MM.1S (cell line): ENCODE measurements around the gene KRTAP5-3.

ENCODE experiments used
- DNase-seq: peaks from one replicate; pipeline ENCODE4 v3.0.0-alpha.2; 2015
- H2AFZ ChIP-seq: fragments of 300-600 bp; sonication (generic); 2 replicates; pipeline ENCODE4 v1.6.0; 2016; ENCODE audit warnings: antibody characterized with exemption, low read length
- H3F3A ChIP-seq: fragments of 300-600 bp; sonication (generic); 2 replicates; pipeline ENCODE4 v1.6.1; 2016; ENCODE audit warnings: mild to moderate bottlenecking, antibody characterized with exemption, low read length, moderate library complexity, mixed read lengths; ENCODE audit not compliant: insufficient read depth
- H3K27ac ChIP-seq: fragments of 300-600 bp; sonication (generic); 2 replicates; pipeline ENCODE4 v1.5.1; 2016; ENCODE audit warnings: mild to moderate bottlenecking, low read length
- H3K27me3 ChIP-seq: fragments of 300-600 bp; sonication (generic); replicated peaks from 2 replicates; pipeline ENCODE4 v1.6.0; 2016; ENCODE audit warnings: low read length; ENCODE audit not compliant: insufficient read depth
- H3K36me3 ChIP-seq: fragments of 300-600 bp; sonication (generic); replicated peaks from 2 replicates; pipeline ENCODE4 v1.6.1; 2016; ENCODE audit warnings: mild to moderate bottlenecking, low read length, mixed read lengths; ENCODE audit not compliant: insufficient read depth
- H3K4me1 ChIP-seq: fragments of 300-600 bp; sonication (generic); 2 replicates; pipeline ENCODE4 v1.6.1; 2016; ENCODE audit warnings: low read length, mixed read lengths
- H3K4me2 ChIP-seq: fragments of 300-600 bp; sonication (generic); 2 replicates; pipeline ENCODE4 v1.6.0; 2016; ENCODE audit warnings: low read depth, low read length
- H3K4me3 ChIP-seq: fragments of 300-600 bp; sonication (generic); 2 replicates; pipeline ENCODE4 v1.5.1; 2016; ENCODE audit warnings: low read length, mixed read lengths
- H3K79me2 ChIP-seq: fragments of 300-600 bp; sonication (generic); 2 replicates; pipeline ENCODE4 v1.6.1; 2016; ENCODE audit warnings: mixed run types, low read length, mixed read lengths
- H3K9ac ChIP-seq: fragments of 300-600 bp; sonication (generic); 2 replicates; pipeline ENCODE4 v1.6.1; 2016; ENCODE audit warnings: low read length, mixed read lengths
- H3K9me2 ChIP-seq: fragments of 300-600 bp; sonication (generic); replicated peaks from 2 replicates; pipeline ENCODE4 v1.6.1; 2016; ENCODE audit warnings: mild to moderate bottlenecking, low read length, mixed read lengths; ENCODE audit not compliant: insufficient read depth
- H3K9me3 ChIP-seq: fragments of 300-600 bp; sonication (generic); replicated peaks from 2 replicates; pipeline ENCODE4 v1.6.1; 2016; ENCODE audit warnings: mild to moderate bottlenecking, low read length, mixed read lengths; ENCODE audit not compliant: insufficient read depth
- H4K20me1 ChIP-seq: fragments of 300-600 bp; sonication (generic); 2 replicates; pipeline ENCODE4 v1.6.1; 2016; ENCODE audit warnings: mild to moderate bottlenecking, low read length, moderate library complexity, mixed read lengths; ENCODE audit not compliant: insufficient read depth
- EZH2 ChIP-seq: fragments of 300-600 bp; sonication (generic); optimal IDR thresholded peaks from 2 replicates; pipeline ENCODE3; 2017; ENCODE audit warnings: low read depth, mild to moderate bottlenecking, antibody characterized with exemption, low read length, mixed read lengths
- EZH2phosphoT487 ChIP-seq: fragments of 300-600 bp; sonication (generic); IDR thresholded peaks from 2 replicates; pipeline ENCODE4 v1.6.1; 2018; ENCODE audit warnings: antibody characterized with exemption, low read length
- TF ChIP-seq, protein P1 (sequence below): fragments of 300-600 bp; sonication (generic); IDR thresholded peaks from 2 replicates; pipeline ENCODE4 v1.5.1; 2016; ENCODE audit warnings: antibody characterized with exemption, low read length, mixed read lengths

KRTAP5-3 gene

DNA sequence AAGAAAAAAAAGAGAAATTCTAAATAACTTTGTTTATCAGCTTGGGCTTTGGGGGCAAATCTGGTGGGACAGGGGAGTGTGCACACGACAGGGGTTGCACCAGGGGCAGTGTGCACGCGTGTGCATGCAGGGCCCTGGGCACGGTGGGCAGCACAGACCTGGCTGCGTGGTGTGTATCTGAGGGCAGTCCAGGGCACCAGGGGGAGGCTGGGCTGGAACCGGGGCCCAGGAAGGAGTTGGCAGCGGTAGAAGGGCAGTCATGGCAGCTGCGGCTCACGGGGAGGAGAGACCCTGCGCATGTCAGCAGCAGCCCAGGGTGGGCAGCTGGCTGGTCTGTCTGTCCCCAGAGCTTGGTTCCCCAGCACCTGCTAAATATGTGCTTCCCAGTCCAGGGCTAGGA lies 25.6 kb upstream of the KRTAP5-3 start:
- Histone ChIP-seq H3K4me3 (no peak overlapping the region), H4K20me1 (no peaks in the 10 kb centered on the region), H3K9me2 (no peaks in the 10 kb centered on the region), H3K4me1 (peaks cover 6% of the 10 kb centered on the region; the same call in 1 of the 2 replicates), H3F3A (no peaks in the 10 kb centered on the region), H3K27ac (no peak overlapping the region), H3K36me3 (no peaks in the 10 kb centered on the region), H3K9ac (no peak overlapping the region), H3K9me3 (no peaks in the 10 kb centered on the region), H2AFZ (no peak overlapping the region), H3K27me3 (peaks cover 95% of the 10 kb centered on the region), H3K4me2 (no peak overlapping the region), H3K79me2 (no peaks in the 10 kb centered on the region)
- TF ChIP-seq, protein P1, sequence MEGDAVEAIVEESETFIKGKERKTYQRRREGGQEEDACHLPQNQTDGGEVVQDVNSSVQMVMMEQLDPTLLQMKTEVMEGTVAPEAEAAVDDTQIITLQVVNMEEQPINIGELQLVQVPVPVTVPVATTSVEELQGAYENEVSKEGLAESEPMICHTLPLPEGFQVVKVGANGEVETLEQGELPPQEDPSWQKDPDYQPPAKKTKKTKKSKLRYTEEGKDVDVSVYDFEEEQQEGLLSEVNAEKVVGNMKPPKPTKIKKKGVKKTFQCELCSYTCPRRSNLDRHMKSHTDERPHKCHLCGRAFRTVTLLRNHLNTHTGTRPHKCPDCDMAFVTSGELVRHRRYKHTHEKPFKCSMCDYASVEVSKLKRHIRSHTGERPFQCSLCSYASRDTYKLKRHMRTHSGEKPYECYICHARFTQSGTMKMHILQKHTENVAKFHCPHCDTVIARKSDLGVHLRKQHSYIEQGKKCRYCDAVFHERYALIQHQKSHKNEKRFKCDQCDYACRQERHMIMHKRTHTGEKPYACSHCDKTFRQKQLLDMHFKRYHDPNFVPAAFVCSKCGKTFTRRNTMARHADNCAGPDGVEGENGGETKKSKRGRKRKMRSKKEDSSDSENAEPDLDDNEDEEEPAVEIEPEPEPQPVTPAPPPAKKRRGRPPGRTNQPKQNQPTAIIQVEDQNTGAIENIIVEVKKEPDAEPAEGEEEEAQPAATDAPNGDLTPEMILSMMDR, result no peak
- no peak for TF ChIP-seq EZH2phosphoT487
- TF ChIP-seq EZH2, result no peak
- DNase-seq, result no peak

DNA sequence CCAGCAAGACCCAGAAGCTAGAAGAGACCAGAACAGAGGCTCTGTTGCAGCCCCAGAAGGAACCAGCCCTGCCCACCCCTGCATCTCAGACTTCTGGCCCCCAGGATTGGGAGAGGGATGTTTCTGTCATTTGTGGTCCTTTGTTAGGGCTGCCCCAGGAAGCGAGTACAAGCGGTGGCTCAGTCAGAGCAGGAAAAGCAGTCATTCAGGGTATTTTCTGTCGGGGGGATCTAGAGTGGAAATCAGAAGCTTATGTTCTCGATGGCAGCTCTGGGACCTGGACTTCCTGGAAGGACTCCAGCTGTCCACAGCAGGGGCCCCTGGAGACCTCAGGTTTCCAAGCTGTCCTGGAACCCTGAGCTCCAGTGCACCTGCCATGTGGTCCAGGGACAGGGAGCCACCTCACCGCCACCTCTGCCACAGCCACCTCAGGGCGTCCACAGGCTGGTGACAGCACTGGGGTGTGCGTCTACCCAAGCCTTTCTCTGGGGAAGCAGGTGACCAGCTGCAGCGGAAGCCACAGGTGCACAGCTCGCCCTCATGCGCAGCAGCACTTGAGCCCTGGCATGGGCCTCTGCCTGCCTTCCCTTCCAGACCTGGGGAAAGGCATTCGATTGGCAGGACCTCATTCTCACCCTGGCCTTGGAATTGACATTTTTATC lies 23.9 kb upstream of the KRTAP5-3 start:
- no peaks in the 10 kb centered on the region for H4K20me1 ChIP-seq
- H3K27me3 ChIP-seq, result peaks cover 95% of the 10 kb centered on the region
- H3K79me2 ChIP-seq, result no peaks in the 10 kb centered on the region
- H3K4me1 ChIP-seq, result peaks cover 6% of the 10 kb centered on the region; the same call in 1 of the 2 replicates
- no peaks in the 10 kb centered on the region for H3F3A ChIP-seq
- no peak overlapping the region for H3K4me2 ChIP-seq
- no peak overlapping the region for H3K9ac ChIP-seq
- TF ChIP-seq, protein P1, result no peak
- no peak for TF ChIP-seq EZH2phosphoT487
- no peak for TF ChIP-seq EZH2
- no peaks in the 10 kb centered on the region for H3K36me3 ChIP-seq
- H2AFZ ChIP-seq, result no peak overlapping the region
- H3K4me3 ChIP-seq, result no peak overlapping the region
- H3K9me3 ChIP-seq, result no peaks in the 10 kb centered on the region
- peak; percentile 53 for DNase-seq
- H3K9me2 ChIP-seq, result no peaks in the 10 kb centered on the region
- no peak overlapping the region for H3K27ac ChIP-seq

DNA sequence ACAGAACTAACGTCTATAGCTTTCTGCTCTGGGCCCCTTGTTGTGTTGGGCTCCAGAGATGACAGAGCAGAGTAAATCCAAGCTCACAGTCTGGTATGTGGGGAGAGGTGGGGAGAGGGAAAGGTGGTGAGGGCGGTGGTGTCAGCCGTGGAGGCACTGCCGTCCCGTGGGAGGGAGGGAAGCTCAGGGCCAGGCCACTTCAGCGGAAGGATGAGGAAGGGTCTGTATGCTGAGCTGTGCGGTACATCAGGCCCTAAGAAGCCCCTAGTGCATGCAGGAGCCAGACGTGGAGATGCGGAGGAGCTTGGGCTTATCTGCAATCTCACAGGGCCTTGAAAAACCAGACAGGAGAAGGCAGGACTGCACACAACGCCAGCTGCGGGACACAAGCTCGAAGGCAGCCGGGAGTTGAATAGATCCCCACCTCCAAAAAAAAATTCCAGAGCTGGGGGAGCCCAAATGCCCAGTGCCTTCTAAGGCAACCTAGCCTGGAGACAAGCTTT lies 22.9 kb upstream of the KRTAP5-3 start:
- DNase-seq, result no peak
- no peak overlapping the region for H3K9ac ChIP-seq
- no peak overlapping the region for H3K4me2 ChIP-seq
- no peaks in the 10 kb centered on the region for H3K79me2 ChIP-seq
- H3K27me3 ChIP-seq, result peaks cover 95% of the 10 kb centered on the region
- H3K4me1 ChIP-seq, result peaks cover 6% of the 10 kb centered on the region; the same call in 1 of the 2 replicates
- H4K20me1 ChIP-seq, result no peaks in the 10 kb centered on the region
- no peaks in the 10 kb centered on the region for H3K9me3 ChIP-seq
- H2AFZ ChIP-seq, result no peak overlapping the region
- H3K27ac ChIP-seq, result no peak overlapping the region
- no peaks in the 10 kb centered on the region for H3K36me3 ChIP-seq
- H3K9me2 ChIP-seq, result no peaks in the 10 kb centered on the region
- no peak overlapping the region for H3K4me3 ChIP-seq
- TF ChIP-seq EZH2phosphoT487 (no peak), EZH2 (no peak)
- TF ChIP-seq, protein P1, result no peak
- no peaks in the 10 kb centered on the region for H3F3A ChIP-seq
